Nephron progenitor cell (in vitro differentiated cells): ENCODE results near the gene MORN5.

Experiments used
- DNase-seq: peaks from one replicate; pipeline ENCODE4 v3.0.0; 2021
- H3K27ac Mint-ChIP-seq: 2 replicates; pipeline ENCODE4 v1.8.0; 2021; ENCODE audit warnings: mild to moderate bottlenecking, moderate library complexity, mixed read lengths
- H3K27me3 Mint-ChIP-seq: 2 replicates; pipeline ENCODE4 v1.8.0; 2021; ENCODE audit warnings: mild to moderate bottlenecking, low read depth, mixed read lengths; ENCODE audit not compliant: poor library complexity
- H3K36me3 Mint-ChIP-seq: 2 replicates; pipeline ENCODE4 v1.8.0; 2021; ENCODE audit warnings: low read depth, mixed read lengths
- H3K4me1 Mint-ChIP-seq: 2 replicates; pipeline ENCODE4 v1.8.0; 2021; ENCODE audit warnings: mixed read lengths
- H3K4me3 Mint-ChIP-seq: 2 replicates; pipeline ENCODE4 v1.8.0; 2021; ENCODE audit warnings: mild to moderate bottlenecking, moderate library complexity, mixed read lengths
- H3K9me3 Mint-ChIP-seq: 2 replicates; pipeline ENCODE4 v1.8.0; 2021; ENCODE audit warnings: mild to moderate bottlenecking, moderate library complexity, mixed read lengths
- CTCF ChIP-seq: fragments of 200-600 bp; sonication (generic); IDR thresholded peaks from 2 replicates; pipeline ENCODE4 v1.5.0; 2021; ENCODE audit warnings: antibody characterized with exemption

Gene MORN5

GRCh38 chr9:122159026-122159924 is at the start of gene MORN5, which contains the start of gene NDUFA8:
Gene MORN5, plus strand, starts transcription at chr9:122159908. Its CDS starts 65 bp downstream, at chr9:122159973.
Gene NDUFA8, minus strand, starts transcription at chr9:122159779. Its CDS starts 102 bp downstream, at chr9:122159677.
- peak within 1 kb of the TSS; percentile 97 for H3K4me3 Mint-ChIP-seq
- H3K27me3 Mint-ChIP-seq: peaks cover 25% of the 10 kb centered on the region
- H3K36me3 Mint-ChIP-seq: peaks cover 7% of the 10 kb centered on the region
- TF ChIP-seq CTCF: no peak
- DNase-seq: peak; percentile 98
- H3K27ac Mint-ChIP-seq: peak within 1 kb of the TSS; percentile 43
- peaks cover 21% of the 10 kb centered on the region for H3K9me3 Mint-ChIP-seq
- peaks cover 26% of the 10 kb centered on the region for H3K4me1 Mint-ChIP-seq

- Mint-ChIP-seq H3K36me3 (no peaks in the 10 kb centered on the region), H3K27ac (no peak overlapping the region), H3K4me1 (no peaks in the 10 kb centered on the region), H3K4me3 (no peak overlapping the region), H3K27me3 (peaks cover 29% of the 10 kb centered on the region), H3K9me3 (no peaks in the 10 kb centered on the region)
- no peak for TF ChIP-seq CTCF
- no peak for DNase-seq
Observed at GRCh38 chr9:122110100-122110833, 49.4 kb upstream of the MORN5 start.

GRCh38 chr9:122111413-122112085 is 48.2 kb upstream of the MORN5 start:
- Mint-ChIP-seq H3K4me3 (no peak overlapping the region), H3K36me3 (no peaks in the 10 kb centered on the region), H3K9me3 (no peaks in the 10 kb centered on the region), H3K27ac (no peak overlapping the region), H3K4me1 (no peaks in the 10 kb centered on the region), H3K27me3 (peaks cover 36% of the 10 kb centered on the region)
- DNase-seq: no peak
- TF ChIP-seq CTCF: no peak

GRCh38 chr9:122112238-122112637 is 47.5 kb upstream of the MORN5 start:
- H3K4me1 Mint-ChIP-seq: no peaks in the 10 kb centered on the region
- H3K27me3 Mint-ChIP-seq: peaks cover 36% of the 10 kb centered on the region
- no peaks in the 10 kb centered on the region for H3K36me3 Mint-ChIP-seq
- no peaks in the 10 kb centered on the region for H3K9me3 Mint-ChIP-seq
- no peak overlapping the region for H3K4me3 Mint-ChIP-seq
- H3K27ac Mint-ChIP-seq: no peak overlapping the region
- TF ChIP-seq CTCF: no peak
- no peak for DNase-seq

GRCh38 chr9:122113574-122113973 is 46.1 kb upstream of the MORN5 start:
- Mint-ChIP-seq H3K36me3 (no peaks in the 10 kb centered on the region), H3K27me3 (peaks cover 30% of the 10 kb centered on the region), H3K27ac (no peak overlapping the region), H3K4me3 (no peak overlapping the region), H3K4me1 (no peaks in the 10 kb centered on the region), H3K9me3 (no peaks in the 10 kb centered on the region)
- TF ChIP-seq CTCF: no peak
- DNase-seq: no peak
